Activated gamma-delta T cell (primary cell): ENCODE data around the gene BLOC1S4.
"Not testable (repeated sequence)": the region's sequence is repeated elsewhere in the genome, so short reads cannot be mapped to it uniquely, and the experiment has no call there.

ENCODE experiments used
- DNase-seq: peaks from one replicate; lab custom pipeline; 2025; lab: John Stamatoyannopoulos, UW

The BLOC1S4 gene

GRCh38 chr4:6740347-6740746 lies 24.4 kb downstream of the BLOC1S4 start:
- no peak for DNase-seq

- DNase-seq: no peak
Observed at GRCh38 chr4:6742507-6742906, 26.5 kb downstream of the BLOC1S4 start.

GRCh38 chr4:6742989-6743388 lies 27.0 kb downstream of the BLOC1S4 start:
- DNase-seq: no peak

- no peak for DNase-seq
Observed at GRCh38 chr4:6746721-6747293, 30.8 kb downstream of the BLOC1S4 start.

- no peak for DNase-seq
Observed at GRCh38 chr4:6747294-6748051, 31.5 kb downstream of the BLOC1S4 start.

- no peak for DNase-seq
Observed at GRCh38 chr4:6748286-6748685, 32.3 kb downstream of the BLOC1S4 start.

GRCh38 chr4:6749340-6750171 lies 33.6 kb downstream of the BLOC1S4 start:
- DNase-seq: no peak

- no peak for DNase-seq
Observed at GRCh38 chr4:6750286-6751221, 34.6 kb downstream of the BLOC1S4 start.

GRCh38 chr4:6751611-6752485 lies 35.9 kb downstream of the BLOC1S4 start:
- no peak for DNase-seq

GRCh38 chr4:6752486-6752829 lies 36.5 kb downstream of the BLOC1S4 start:
- DNase-seq: no peak

GRCh38 chr4:6753103-6753560 lies 37.2 kb downstream of the BLOC1S4 start:
- DNase-seq: no peak

GRCh38 chr4:6753891-6754290 lies 37.9 kb downstream of the BLOC1S4 start:
- DNase-seq: no peak

GRCh38 chr4:6754481-6755087 lies 38.6 kb downstream of the BLOC1S4 start:
- DNase-seq: no peak

- DNase-seq: no peak
Observed at GRCh38 chr4:6755088-6755753, 39.2 kb downstream of the BLOC1S4 start.

- not testable (repeated sequence) for DNase-seq
Observed at GRCh38 chr4:6756345-6756744, 40.4 kb downstream of the BLOC1S4 start.

GRCh38 chr4:6758728-6759127 lies 42.8 kb downstream of the BLOC1S4 start:
- no peak for DNase-seq

- DNase-seq: no peak
Observed at GRCh38 chr4:6760865-6761264, 44.9 kb downstream of the BLOC1S4 start.

GRCh38 chr4:6761649-6762615 lies 46.0 kb downstream of the BLOC1S4 start:
- DNase-seq: no peak
